GM23338 (cell line): ENCODE results near the gene SH3TC2. TPM values are rescaled to one million over a fixed set of nuclear protein-coding genes. Genes with fewer than 3 reads are reported as not detected.

ENCODE experiments used
- ATAC-seq: fragments of 200-7000 bp; cut with Tn5 transposase; 3 replicates; pipeline ENCODE4 v1.9.1; 2020
- DNase-seq: peaks from one replicate; pipeline ENCODE4 v3.0.0-alpha.2; 2015; ENCODE audit warnings: low spot score
- H2AFZ ChIP-seq: fragments of 200-600 bp; sonication (generic); 2 replicates; pipeline ENCODE4 v1.8.0; 2016; ENCODE audit warnings: antibody characterized with exemption, mild to moderate bottlenecking, moderate library complexity
- H3F3A ChIP-seq: fragments of 200-600 bp; sonication (generic); replicated peaks from 2 replicates; pipeline ENCODE4 v1.8.0; 2017; ENCODE audit warnings: antibody characterized with exemption, mixed run types, low read depth
- H3K27ac ChIP-seq: fragments of 200-600 bp; sonication (generic); 2 replicates; pipeline ENCODE4 v1.6.1; 2016; ENCODE audit warnings: low read depth
- H3K27me3 ChIP-seq: fragments of 200-600 bp; sonication (generic); 2 replicates; pipeline ENCODE4 v1.8.0; 2016; ENCODE audit warnings: mild to moderate bottlenecking, mixed run types, moderate library complexity; ENCODE audit not compliant: insufficient read depth
- H3K36me3 ChIP-seq: fragments of 200-600 bp; sonication (generic); 2 replicates; pipeline ENCODE4 v1.8.0; 2016; ENCODE audit warnings: mild to moderate bottlenecking; ENCODE audit not compliant: insufficient read depth
- H3K4me1 ChIP-seq: fragments of 200-600 bp; sonication (generic); 2 replicates; pipeline ENCODE4 v1.8.0; 2016; ENCODE audit warnings: mild to moderate bottlenecking, moderate library complexity; ENCODE audit not compliant: insufficient read depth
- H3K4me2 ChIP-seq: fragments of 200-600 bp; sonication (generic); 2 replicates; pipeline ENCODE4 v1.7.1; 2017; ENCODE audit warnings: mixed run types
- H3K4me3 ChIP-seq: fragments of 200-600 bp; sonication (generic); 2 replicates; pipeline ENCODE4 v1.6.1; 2016; ENCODE audit warnings: mixed run types
- H3K79me2 ChIP-seq: fragments of 200-600 bp; sonication (generic); replicated peaks from 2 replicates; pipeline ENCODE4 v1.8.0; 2017; ENCODE audit warnings: mild to moderate bottlenecking; ENCODE audit not compliant: insufficient read depth
- H3K9me2 ChIP-seq: fragments of 200-600 bp; sonication (generic); 2 replicates; pipeline ENCODE4 v1.8.0; 2017; ENCODE audit not compliant: insufficient read depth
- H4K20me1 ChIP-seq: fragments of 200-600 bp; sonication (generic); replicated peaks from 2 replicates; pipeline ENCODE4 v1.8.0; 2017; ENCODE audit warnings: mild to moderate bottlenecking; ENCODE audit not compliant: insufficient read depth
- H3K27ac Mint-ChIP-seq: 2 replicates; pipeline ENCODE4 v1.8.0; 2020; ENCODE audit warnings: inconsistent platforms, mild to moderate bottlenecking, moderate library complexity, mixed read lengths
- H3K27me3 Mint-ChIP-seq: 3 replicates; pipeline ENCODE4 v1.8.0; 2022; ENCODE audit warnings: low read depth, mild to moderate bottlenecking, moderate library complexity, mixed read lengths, inconsistent platforms; ENCODE audit not compliant: insufficient read depth, poor library complexity
- H3K36me3 Mint-ChIP-seq: 3 replicates; pipeline ENCODE4 v1.8.0; 2021; ENCODE audit warnings: low read depth, mild to moderate bottlenecking, inconsistent platforms, moderate library complexity, mixed read lengths
- H3K4me1 Mint-ChIP-seq: 3 replicates; pipeline ENCODE4 v1.8.0; 2020; ENCODE audit warnings: mild to moderate bottlenecking, inconsistent platforms, mixed read lengths
- H3K4me3 Mint-ChIP-seq: 3 replicates; pipeline ENCODE4 v1.8.0; 2021; ENCODE audit warnings: moderate library complexity, mild to moderate bottlenecking, inconsistent platforms, mixed read lengths
- H3K9me3 Mint-ChIP-seq: 3 replicates; pipeline ENCODE4 v1.8.0; 2020; ENCODE audit warnings: moderate library complexity, mild to moderate bottlenecking, inconsistent platforms, mixed read lengths
- CREB1 ChIP-seq: fragments of 250-450 bp; sonication (Bioruptor Pico); IDR thresholded peaks from 2 replicates; pipeline ENCODE4 v1.5.0; 2020; ENCODE audit warnings: low read depth, mild to moderate bottlenecking, moderate library complexity
- CTCF ChIP-seq, 2 experiments: fragments of 200-600 bp in 1 of 2; sonication (generic) in 1 of 2; conservative IDR thresholded peaks; 2 replicates each; pipeline versions ENCODE4 v1.5.1 to v1.6.1; 2016 to 2017; ENCODE audit warnings: antibody characterized with exemption in 2 of 2, low read depth in 2 of 2, mild to moderate bottlenecking in 2 of 2, moderate library complexity in 1 of 2
- ETS1 ChIP-seq: IDR thresholded peaks from 2 replicates; pipeline ENCODE4 v1.6.1; 2016; ENCODE audit warnings: antibody characterized with exemption
- EZH2 ChIP-seq: fragments of 200-600 bp; sonication (generic); IDR thresholded peaks from one replicate; pipeline ENCODE4 v1.8.0; 2017; ENCODE audit warnings: antibody characterized with exemption, mild to moderate bottlenecking, low read depth; ENCODE audit not compliant: unreplicated experiment
- EZH2phosphoT487 ChIP-seq: fragments of 200-600 bp; sonication (generic); IDR thresholded peaks from one replicate; pipeline ENCODE4 v1.8.1; 2018; ENCODE audit warnings: antibody characterized with exemption; ENCODE audit not compliant: unreplicated experiment
- JUNB ChIP-seq: IDR thresholded peaks from one replicate; pipeline ENCODE4 v1.6.1; 2016; ENCODE audit warnings: antibody characterized with exemption; ENCODE audit not compliant: unreplicated experiment
- NANOG ChIP-seq: IDR thresholded peaks from 2 replicates; pipeline ENCODE4 v1.6.1; 2016; ENCODE audit warnings: antibody characterized with exemption, borderline replicate concordance
- POLR2AphosphoS5 ChIP-seq: IDR thresholded peaks from 2 replicates; pipeline ENCODE4 v1.6.1; 2016; ENCODE audit warnings: antibody characterized with exemption, low read depth
- STAT1 ChIP-seq: IDR thresholded peaks from one replicate; pipeline ENCODE4 v1.6.1; 2016; ENCODE audit warnings: antibody characterized with exemption; ENCODE audit not compliant: unreplicated experiment
- ZNF114 ChIP-seq: fragments of 250-450 bp; sonication (Bioruptor Pico); IDR thresholded peaks from 2 replicates; pipeline ENCODE4 v1.5.0; 2020; ENCODE audit warnings: mild to moderate bottlenecking, moderate library complexity
- ZNF331 ChIP-seq: fragments of 250-450 bp; sonication (Bioruptor Pico); IDR thresholded peaks from 2 replicates; pipeline ENCODE4 v1.5.0; 2020; ENCODE audit warnings: low read depth, mild to moderate bottlenecking, moderate library complexity
- polyA plus RNA-seq: library from polyadenylated mRNA; unstranded; fragments of >200 nt; fragmentation: Nextera tagmentation; extraction: Ambion mirVana; gene quantifications from 2 replicates; pipeline ENCODE4 v1.2.1, GENCODE V29; 2016
- total RNA-seq: library from RNA; depleted of rRNA; stranded (reverse); fragments of >200 nt; shearing (Covaris generic); gene quantifications from 2 replicates; pipeline ENCODE4 v1.2.3, GENCODE V29; 2014
- TF ChIP-seq, protein P1 (sequence below): fragments of 250-450 bp; sonication (Bioruptor Pico); IDR thresholded peaks from 2 replicates; pipeline ENCODE4 v1.5.0; 2020; ENCODE audit warnings: mild to moderate bottlenecking, moderate library complexity

The SH3TC2 gene
- total and polyA plus RNA-seq, 2 experiments from 2014 or later = 0.10 to 0.17 TPM

GRCh38 chr5:149043641-149044040 lies 19.2 kb downstream of the SH3TC2 start (continued):
- no peak for TF ChIP-seq ETS1

- Histone ChIP-seq H3K4me1 (no peaks in the 10 kb centered on the region), H3K27me3 (no peaks in the 10 kb centered on the region), H3K4me3 (no peak overlapping the region), H3K79me2 (no peaks in the 10 kb centered on the region), H4K20me1 (no peaks in the 10 kb centered on the region), H3K36me3 (no peaks in the 10 kb centered on the region), H3K4me2 (no peak overlapping the region), H2AFZ (no peak overlapping the region), H3K27ac (no peak overlapping the region), H3K9me2 (no peaks in the 10 kb centered on the region), H3F3A (no peaks in the 10 kb centered on the region)
- no peak overlapping the region for H3K4me3 Mint-ChIP-seq
- no peak for ATAC-seq
- H3K9me3 Mint-ChIP-seq = no peaks in the 10 kb centered on the region
- peaks cover 3% of the 10 kb centered on the region; the same call in 1 of the 3 replicates for H3K4me1 Mint-ChIP-seq
- peaks cover 2% of the 10 kb centered on the region for H3K27me3 Mint-ChIP-seq
- no peaks in the 10 kb centered on the region for H3K36me3 Mint-ChIP-seq
- no peak overlapping the region for H3K27ac Mint-ChIP-seq
- DNase-seq = no peak
- TF ChIP-seq JUNB (no peak), ZNF114 (CRISPR knock-in tag) (no peak), STAT1 (no peak), CTCF (conservative IDR thresholded peaks at IDR 0.05; ENCODE audit: low read depth in 2 of 2) (no peak), ZNF331 (CRISPR knock-in tag) (no peak), ETS1 (no peak), CREB1 (CRISPR knock-in tag) (no peak), NANOG (no peak), EZH2phosphoT487 (no peak), POLR2AphosphoS5 (no peak), EZH2 (no peak)
- TF ChIP-seq, protein P1, sequence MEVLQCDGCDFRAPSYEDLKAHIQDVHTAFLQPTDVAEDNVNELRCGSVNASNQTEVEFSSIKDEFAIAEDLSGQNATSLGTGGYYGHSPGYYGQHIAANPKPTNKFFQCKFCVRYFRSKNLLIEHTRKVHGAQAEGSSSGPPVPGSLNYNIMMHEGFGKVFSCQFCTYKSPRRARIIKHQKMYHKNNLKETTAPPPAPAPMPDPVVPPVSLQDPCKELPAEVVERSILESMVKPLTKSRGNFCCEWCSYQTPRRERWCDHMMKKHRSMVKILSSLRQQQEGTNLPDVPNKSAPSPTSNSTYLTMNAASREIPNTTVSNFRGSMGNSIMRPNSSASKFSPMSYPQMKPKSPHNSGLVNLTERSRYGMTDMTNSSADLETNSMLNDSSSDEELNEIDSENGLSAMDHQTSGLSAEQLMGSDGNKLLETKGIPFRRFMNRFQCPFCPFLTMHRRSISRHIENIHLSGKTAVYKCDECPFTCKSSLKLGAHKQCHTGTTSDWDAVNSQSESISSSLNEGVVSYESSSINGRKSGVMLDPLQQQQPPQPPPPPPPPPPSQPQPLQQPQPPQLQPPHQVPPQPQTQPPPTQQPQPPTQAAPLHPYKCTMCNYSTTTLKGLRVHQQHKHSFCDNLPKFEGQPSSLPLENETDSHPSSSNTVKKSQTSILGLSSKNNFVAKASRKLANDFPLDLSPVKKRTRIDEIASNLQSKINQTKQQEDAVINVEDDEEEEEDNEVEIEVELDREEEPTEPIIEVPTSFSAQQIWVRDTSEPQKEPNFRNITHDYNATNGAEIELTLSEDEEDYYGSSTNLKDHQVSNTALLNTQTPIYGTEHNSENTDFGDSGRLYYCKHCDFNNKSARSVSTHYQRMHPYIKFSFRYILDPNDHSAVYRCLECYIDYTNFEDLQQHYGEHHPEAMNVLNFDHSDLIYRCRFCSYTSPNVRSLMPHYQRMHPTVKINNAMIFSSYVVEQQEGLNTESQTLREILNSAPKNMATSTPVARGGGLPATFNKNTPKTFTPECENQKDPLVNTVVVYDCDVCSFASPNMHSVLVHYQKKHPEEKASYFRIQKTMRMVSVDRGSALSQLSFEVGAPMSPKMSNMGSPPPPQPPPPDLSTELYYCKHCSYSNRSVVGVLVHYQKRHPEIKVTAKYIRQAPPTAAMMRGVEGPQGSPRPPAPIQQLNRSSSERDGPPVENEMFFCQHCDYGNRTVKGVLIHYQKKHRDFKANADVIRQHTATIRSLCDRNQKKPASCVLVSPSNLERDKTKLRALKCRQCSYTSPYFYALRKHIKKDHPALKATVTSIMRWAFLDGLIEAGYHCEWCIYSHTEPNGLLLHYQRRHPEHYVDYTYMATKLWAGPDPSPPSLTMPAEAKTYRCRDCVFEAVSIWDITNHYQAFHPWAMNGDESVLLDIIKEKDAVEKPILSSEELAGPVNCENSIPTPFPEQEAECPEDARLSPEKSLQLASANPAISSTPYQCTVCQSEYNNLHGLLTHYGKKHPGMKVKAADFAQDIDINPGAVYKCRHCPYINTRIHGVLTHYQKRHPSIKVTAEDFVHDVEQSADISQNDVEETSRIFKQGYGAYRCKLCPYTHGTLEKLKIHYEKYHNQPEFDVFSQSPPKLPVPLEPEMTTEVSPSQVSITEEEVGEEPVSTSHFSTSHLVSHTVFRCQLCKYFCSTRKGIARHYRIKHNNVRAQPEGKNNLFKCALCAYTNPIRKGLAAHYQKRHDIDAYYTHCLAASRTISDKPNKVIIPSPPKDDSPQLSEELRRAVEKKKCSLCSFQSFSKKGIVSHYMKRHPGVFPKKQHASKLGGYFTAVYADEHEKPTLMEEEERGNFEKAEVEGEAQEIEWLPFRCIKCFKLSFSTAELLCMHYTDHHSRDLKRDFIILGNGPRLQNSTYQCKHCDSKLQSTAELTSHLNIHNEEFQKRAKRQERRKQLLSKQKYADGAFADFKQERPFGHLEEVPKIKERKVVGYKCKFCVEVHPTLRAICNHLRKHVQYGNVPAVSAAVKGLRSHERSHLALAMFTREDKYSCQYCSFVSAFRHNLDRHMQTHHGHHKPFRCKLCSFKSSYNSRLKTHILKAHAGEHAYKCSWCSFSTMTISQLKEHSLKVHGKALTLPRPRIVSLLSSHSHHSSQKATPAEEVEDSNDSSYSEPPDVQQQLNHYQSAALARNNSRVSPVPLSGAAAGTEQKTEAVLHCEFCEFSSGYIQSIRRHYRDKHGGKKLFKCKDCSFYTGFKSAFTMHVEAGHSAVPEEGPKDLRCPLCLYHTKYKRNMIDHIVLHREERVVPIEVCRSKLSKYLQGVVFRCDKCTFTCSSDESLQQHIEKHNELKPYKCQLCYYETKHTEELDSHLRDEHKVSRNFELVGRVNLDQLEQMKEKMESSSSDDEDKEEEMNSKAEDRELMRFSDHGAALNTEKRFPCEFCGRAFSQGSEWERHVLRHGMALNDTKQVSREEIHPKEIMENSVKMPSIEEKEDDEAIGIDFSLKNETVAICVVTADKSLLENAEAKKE (CRISPR knock-in tag) = no peak
Observed at GRCh38 chr5:149042865-149043264, 20.0 kb downstream of the SH3TC2 start.
